Mesothelial cell of epicardium (in vitro differentiated cells): ENCODE measurements around the gene SYTL2. TPM values are rescaled to one million over a fixed set of nuclear protein-coding genes. Genes with fewer than 3 reads are reported as not detected.

Experiments used
- DNase-seq, 2 experiments: peaks; one replicate each; pipeline ENCODE4 v3.0.0; 2021; ENCODE audit warnings: low spot score in 2 of 2; ENCODE audit not compliant: unreplicated experiment in 2 of 2
- H3K27ac Mint-ChIP-seq: 2 replicates; pipeline ENCODE4 v1.8.0; 2021; ENCODE audit warnings: mixed read lengths
- H3K27me3 Mint-ChIP-seq: 2 replicates; pipeline ENCODE4 v1.8.0; 2021; ENCODE audit warnings: low read depth, mixed read lengths
- H3K36me3 Mint-ChIP-seq: 2 replicates; pipeline ENCODE4 v1.8.0; 2021; ENCODE audit warnings: mixed read lengths
- H3K4me1 Mint-ChIP-seq: 2 replicates; pipeline ENCODE4 v1.8.0; 2021; ENCODE audit warnings: mixed read lengths
- H3K4me3 Mint-ChIP-seq: 2 replicates; pipeline ENCODE4 v1.8.0; 2021; ENCODE audit warnings: mild to moderate bottlenecking, moderate library complexity, mixed read lengths
- H3K9me3 Mint-ChIP-seq: 2 replicates; pipeline ENCODE4 v1.8.0; 2021; ENCODE audit warnings: mixed read lengths
- total RNA-seq: library from RNA; stranded (reverse); gene quantifications from 3 replicates; pipeline ENCODE4 v1.2.1, GENCODE V29; 2021
- TF ChIP-seq, protein P1 (sequence below): fragments of 200-600 bp; sonication (generic); IDR thresholded peaks from one replicate; pipeline ENCODE4 v1.5.0; 2021; ENCODE audit warnings: antibody characterized with exemption; ENCODE audit not compliant: unreplicated experiment

Gene SYTL2
- total RNA-seq, 1 donor from 2014 or later: 9.9 TPM

DNA sequence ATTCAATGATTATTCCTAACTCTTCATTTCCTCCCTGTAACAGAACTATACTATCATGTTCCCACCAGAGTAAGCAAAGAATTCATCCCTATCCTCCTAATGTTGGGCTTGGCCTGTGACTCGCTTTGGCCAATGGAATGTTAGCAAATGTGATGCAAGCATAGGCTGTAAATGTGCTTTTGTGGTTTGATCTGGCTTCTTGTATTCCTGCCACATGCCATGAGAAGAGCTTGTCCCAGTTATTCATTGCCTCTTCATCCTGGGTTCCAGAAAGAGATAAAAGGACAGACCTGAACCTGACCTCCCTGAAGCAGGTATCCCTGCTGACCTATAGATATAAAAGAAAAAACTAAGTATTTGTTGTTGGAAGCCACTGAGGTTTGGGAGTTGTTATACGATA lies 51.0 kb downstream of the SYTL2 start:
- TF ChIP-seq, protein P1, sequence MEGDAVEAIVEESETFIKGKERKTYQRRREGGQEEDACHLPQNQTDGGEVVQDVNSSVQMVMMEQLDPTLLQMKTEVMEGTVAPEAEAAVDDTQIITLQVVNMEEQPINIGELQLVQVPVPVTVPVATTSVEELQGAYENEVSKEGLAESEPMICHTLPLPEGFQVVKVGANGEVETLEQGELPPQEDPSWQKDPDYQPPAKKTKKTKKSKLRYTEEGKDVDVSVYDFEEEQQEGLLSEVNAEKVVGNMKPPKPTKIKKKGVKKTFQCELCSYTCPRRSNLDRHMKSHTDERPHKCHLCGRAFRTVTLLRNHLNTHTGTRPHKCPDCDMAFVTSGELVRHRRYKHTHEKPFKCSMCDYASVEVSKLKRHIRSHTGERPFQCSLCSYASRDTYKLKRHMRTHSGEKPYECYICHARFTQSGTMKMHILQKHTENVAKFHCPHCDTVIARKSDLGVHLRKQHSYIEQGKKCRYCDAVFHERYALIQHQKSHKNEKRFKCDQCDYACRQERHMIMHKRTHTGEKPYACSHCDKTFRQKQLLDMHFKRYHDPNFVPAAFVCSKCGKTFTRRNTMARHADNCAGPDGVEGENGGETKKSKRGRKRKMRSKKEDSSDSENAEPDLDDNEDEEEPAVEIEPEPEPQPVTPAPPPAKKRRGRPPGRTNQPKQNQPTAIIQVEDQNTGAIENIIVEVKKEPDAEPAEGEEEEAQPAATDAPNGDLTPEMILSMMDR: no peak
- Mint-ChIP-seq H3K4me3 (no peak overlapping the region), H3K27me3 (no peaks in the 10 kb centered on the region), H3K9me3 (no peaks in the 10 kb centered on the region), H3K4me1 (peaks cover 2% of the 10 kb centered on the region), H3K36me3 (no peaks in the 10 kb centered on the region), H3K27ac (no peak overlapping the region)
- no peak for DNase-seq

DNA sequence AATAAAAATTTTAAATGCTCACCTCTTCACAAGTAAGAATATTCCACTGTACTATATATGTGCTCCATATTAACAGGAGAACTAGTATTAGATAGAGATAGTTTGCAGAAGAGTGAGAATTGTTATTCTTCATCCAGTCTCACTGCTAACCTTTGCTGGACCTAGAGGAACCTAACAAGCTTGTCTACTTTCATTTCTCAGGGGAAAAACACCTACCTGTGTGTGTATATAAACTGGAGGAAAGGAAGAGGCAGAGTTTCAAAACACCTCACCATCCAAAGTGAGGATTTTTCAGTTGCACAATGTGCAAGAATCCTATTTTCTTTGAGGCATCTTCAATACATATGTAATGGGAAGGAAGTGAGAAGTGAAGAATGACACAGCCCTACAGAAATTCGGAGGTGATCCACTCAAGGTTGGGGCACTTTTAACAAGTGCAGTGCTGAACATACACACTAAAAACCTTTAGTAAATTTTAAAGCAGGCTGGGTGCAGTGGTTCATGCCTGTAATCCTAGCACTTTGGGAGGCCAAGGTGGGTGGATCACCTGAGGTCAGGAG lies 52.4 kb downstream of the SYTL2 start:
- Mint-ChIP-seq H3K4me1 (peaks cover 2% of the 10 kb centered on the region), H3K36me3 (no peaks in the 10 kb centered on the region), H3K4me3 (no peak overlapping the region), H3K9me3 (no peaks in the 10 kb centered on the region), H3K27ac (no peak overlapping the region), H3K27me3 (no peaks in the 10 kb centered on the region)
- DNase-seq: no peak
- TF ChIP-seq, protein P1: no peak

DNA sequence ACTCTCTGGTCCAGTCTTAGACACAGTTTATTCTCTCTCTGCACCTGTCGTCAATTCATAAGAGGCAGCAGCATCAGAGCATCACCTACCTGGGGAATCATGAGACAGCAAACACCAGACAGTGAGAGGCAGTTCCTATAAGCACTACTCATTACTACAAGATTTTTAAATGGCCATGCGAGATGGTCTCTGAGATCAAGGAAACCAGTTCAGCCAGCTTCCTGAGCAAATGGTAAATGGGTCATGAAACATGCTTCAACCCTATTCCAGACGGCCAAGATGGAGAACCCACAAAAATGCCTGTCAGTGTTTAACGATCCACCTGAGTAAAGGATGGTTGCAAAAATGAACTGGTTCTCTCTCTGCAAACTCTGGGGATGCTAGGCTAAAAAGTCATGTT lies 52.9 kb downstream of the SYTL2 start:
- no peaks in the 10 kb centered on the region for H3K36me3 Mint-ChIP-seq
- no peaks in the 10 kb centered on the region for H3K9me3 Mint-ChIP-seq
- no peak overlapping the region for H3K27ac Mint-ChIP-seq
- TF ChIP-seq, protein P1: no peak
- DNase-seq: no peak
- no peak overlapping the region for H3K4me3 Mint-ChIP-seq
- H3K4me1 Mint-ChIP-seq: peaks cover 2% of the 10 kb centered on the region
- H3K27me3 Mint-ChIP-seq: no peaks in the 10 kb centered on the region

DNA sequence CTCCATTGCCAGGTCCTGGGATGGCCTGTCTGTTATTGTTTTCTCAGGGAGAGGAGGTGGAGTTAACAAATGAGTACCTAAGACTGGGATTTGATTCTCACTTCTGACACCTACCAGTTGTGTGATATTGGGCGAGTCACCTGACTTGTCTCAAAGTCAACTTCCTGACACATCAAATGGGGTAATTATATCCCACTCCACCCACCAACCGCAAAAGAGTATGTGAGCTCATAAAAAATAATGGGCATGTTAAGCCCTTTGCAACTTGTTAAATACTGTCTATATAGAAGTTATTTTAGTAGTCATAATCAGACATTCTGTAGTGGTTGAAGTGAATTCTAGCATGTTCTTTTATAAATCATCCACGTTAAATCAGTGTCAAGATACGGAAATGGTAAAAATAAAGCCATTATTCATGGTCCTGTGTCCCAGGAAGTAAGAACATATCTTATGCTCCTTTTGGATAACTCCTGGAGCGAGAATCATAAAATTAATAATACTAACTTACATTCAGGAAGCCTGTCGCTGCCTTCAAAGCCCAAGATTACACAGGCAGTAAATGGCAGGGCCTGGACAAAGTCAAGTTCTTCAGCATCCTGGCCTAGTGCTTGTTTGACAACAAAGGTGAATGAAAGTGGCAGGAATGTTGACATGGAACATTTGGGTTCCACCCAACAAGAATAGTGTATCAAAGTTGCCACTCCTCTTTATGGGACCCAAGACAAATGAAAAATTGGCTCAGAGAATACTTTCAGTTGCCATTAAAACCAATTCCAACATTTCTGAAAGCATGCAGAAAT lies 54.3 kb downstream of the SYTL2 start:
- no peak for DNase-seq
- peaks cover 2% of the 10 kb centered on the region for H3K4me1 Mint-ChIP-seq
- no peaks in the 10 kb centered on the region for H3K27me3 Mint-ChIP-seq
- H3K36me3 Mint-ChIP-seq: no peaks in the 10 kb centered on the region
- TF ChIP-seq, protein P1: no peak
- H3K4me3 Mint-ChIP-seq: no peak overlapping the region
- no peak overlapping the region for H3K27ac Mint-ChIP-seq
- H3K9me3 Mint-ChIP-seq: no peaks in the 10 kb centered on the region

DNA sequence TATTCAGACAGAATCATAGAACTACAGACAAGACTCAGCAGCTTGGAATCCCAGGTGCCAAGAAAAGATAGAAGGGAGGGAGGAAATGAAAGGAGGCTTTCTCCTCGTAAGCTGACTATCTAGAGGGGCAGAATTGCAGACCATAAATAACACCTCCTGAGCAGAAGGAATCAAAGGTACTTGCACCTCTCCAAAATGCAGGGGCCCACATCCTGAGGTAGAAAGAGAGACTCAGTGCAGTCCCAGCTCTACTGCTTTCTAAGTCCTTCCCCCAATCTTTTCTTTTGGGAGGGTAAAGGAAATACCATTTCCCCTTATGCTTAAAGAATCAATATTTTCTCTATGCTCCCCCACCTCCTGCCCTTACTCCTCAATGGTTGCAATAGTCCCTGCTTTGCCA lies 55.2 kb downstream of the SYTL2 start:
- H3K9me3 Mint-ChIP-seq: no peaks in the 10 kb centered on the region
- peaks cover 2% of the 10 kb centered on the region for H3K4me1 Mint-ChIP-seq
- no peaks in the 10 kb centered on the region for H3K27me3 Mint-ChIP-seq
- no peak for DNase-seq
- H3K27ac Mint-ChIP-seq: no peak overlapping the region
- no peaks in the 10 kb centered on the region for H3K36me3 Mint-ChIP-seq
- TF ChIP-seq, protein P1: no peak
- H3K4me3 Mint-ChIP-seq: no peak overlapping the region
